Stimulated activated CD4-positive, alpha-beta T cell treated with anti-CD3 and anti-CD28 coated beads, Interleukin-4, amount 100 ng/mL, for 4 hours (primary cell): ENCODE measurements around the gene B4GALNT3.
A peak's percentile ranks its signal among the peaks of the same experiment; 100 is the strongest.

Experiments
- DNase-seq, 2 experiments: peaks; one replicate each; pipeline ENCODE4 v3.0.0-alpha.2; 2020

The B4GALNT3 gene

DNA sequence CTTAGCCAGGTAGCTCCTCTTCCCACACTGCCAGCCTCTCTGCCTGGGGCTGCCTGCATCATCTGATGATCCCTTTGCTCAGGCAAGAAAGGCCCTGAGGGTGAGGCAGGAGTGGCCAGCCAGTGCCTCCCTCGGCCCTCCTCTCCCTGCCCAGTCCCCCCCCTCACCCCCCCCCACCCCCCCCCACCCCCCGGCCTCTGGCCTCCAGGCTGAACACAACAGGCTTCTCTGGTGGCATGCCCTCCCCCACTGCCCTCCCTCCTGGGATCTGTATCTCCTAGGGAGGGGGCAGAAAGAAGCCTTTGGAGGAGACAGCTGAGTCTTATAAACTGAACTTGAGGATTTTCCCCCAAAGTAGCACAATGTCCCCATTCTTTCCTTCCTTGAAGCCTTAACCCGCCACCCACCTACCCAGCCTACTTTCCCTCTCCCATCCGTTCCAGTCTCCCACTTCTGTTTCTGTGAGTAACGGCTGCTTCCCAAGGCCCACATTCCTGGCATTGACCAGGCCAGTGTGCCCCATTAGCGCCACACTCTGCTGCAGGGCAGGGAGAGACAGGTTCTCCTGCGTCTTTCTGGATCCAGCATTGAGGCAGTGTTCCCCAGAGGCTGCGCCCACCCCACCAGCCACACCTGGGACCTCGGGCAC, 82.1 kb downstream of the B4GALNT3 start:
- no peak for DNase-seq

DNA sequence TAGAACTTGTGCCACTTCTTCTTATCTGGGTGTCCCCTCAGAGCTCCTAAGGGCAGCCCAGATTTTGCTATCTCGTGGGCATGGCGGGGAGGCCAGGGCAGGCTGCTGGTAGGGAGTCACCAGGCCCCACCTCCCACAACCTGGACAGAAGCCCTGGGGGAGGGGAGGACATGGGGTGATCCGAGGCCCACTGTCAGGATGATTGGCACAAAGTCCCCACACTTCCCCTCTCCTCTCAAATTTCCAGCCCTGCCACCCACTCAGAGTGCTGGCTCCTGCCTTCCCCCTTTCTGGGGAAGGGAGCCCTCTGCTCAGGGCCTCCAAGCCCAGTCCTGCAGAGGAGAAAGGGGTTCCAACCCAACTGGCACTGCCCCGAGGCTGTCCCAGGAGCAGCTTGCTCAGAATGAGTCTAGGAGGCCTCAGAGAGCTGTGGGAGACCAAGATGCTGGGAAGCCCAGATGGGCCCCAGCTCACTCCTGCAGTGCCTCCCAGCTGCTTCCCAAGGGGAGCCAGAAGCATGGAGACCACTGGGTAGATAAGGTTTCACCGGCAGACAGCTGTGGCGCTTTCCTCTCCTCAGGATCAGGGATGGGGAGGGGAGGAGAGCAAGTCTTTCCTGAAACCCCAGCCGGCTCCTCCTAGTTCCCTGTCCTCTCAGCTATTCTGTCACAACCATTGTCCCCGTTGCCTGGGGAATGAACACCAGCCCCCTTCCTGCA, 82.8 kb downstream of the B4GALNT3 start:
- DNase-seq = no peak

GRCh38 chr12:543114-543451, 83.3 kb downstream of the B4GALNT3 start:
- DNase-seq = no peak

GRCh38 chr12:544142-544541, 84.4 kb downstream of the B4GALNT3 start:
- DNase-seq = no peak

- DNase-seq = no peak
Observed at GRCh38 chr12:544941-545635, 85.3 kb downstream of the B4GALNT3 start.

- no peak for DNase-seq
Observed at GRCh38 chr12:545835-546234, 86.1 kb downstream of the B4GALNT3 start.

DNA sequence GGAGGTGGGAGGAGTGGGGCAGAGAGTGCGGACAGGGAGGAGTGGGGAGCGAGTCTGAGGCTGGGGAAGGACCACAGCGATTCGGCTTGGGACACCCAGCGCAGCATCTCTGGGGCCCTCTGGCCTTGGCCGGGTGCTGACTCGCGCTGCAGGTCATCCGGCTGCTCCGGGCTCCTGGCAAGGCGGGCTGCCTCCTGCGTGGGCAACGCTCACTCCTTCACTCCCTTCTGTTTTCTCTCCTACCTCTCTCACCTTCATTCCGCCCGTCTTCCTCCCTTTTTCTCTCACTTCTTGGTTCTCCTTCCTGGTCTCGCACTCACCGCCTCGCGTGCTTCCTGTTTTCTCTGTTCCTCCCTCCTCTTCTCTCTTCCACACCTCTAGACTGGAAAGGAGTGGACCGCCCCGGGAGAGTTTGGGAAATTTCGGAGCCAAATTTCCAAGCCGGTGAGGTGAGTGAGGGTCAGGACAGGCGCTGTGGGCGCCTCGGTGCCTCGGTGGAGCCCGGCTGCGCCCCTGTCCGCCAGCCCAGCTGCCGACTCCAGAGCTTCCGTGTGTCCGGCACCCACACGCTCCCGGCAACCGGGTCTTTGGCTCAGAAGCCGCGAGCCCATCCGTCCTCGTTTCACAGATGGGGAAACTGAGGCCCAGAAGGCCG, 86.7 kb downstream of the B4GALNT3 start:
- DNase-seq = no peak

- peak; percentile 51 to 73 for DNase-seq
Observed at GRCh38 chr12:546920-547845, 87.4 kb downstream of the B4GALNT3 start.

GRCh38 chr12:547883-548470, 88.2 kb downstream of the B4GALNT3 start:
- DNase-seq = no peak

GRCh38 chr12:549476-550082, 89.8 kb downstream of the B4GALNT3 start:
- no peak for DNase-seq

- DNase-seq = no peak
Observed at GRCh38 chr12:550473-551260, 90.9 kb downstream of the B4GALNT3 start.

GRCh38 chr12:552466-552865, 92.7 kb downstream of the B4GALNT3 start:
- no peak for DNase-seq

DNA sequence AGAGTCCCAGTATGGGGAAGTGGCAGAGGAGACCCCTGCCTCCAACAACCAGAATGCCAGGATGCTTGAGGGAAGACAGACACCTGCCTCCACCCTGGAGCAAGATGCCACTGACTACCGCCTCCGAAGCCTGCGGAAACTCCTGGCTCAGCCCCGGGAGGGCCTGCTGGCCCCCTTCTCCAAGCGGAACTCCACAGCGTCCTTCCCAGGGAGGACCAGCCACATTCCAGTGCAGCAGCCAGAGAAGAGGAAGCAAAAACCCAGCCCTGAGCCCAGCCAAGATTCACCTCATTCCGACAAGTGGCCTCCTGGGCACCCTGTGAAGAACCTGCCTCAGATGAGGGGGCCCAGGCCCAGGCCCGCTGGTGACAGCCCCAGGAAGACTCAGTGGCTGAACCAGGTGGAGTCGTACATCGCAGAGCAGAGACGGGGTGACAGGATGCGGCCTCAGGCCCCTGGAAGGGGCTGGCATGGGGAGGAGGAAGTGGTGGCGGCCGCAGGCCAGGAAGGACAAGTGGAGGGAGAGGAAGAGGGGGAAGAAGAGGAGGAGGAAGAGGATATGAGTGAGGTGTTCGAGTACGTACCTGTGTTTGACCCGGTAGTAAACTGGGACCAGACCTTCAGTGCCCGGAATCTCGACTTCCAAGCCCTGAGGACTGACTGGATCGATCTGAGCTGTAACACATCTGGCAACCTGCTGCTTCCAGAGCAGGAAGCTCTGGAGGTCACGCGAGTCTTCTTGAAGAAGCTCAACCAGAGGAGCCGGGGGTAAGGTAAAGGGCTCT, 93.7 kb downstream of the B4GALNT3 start:
- DNase-seq = no peak

DNA sequence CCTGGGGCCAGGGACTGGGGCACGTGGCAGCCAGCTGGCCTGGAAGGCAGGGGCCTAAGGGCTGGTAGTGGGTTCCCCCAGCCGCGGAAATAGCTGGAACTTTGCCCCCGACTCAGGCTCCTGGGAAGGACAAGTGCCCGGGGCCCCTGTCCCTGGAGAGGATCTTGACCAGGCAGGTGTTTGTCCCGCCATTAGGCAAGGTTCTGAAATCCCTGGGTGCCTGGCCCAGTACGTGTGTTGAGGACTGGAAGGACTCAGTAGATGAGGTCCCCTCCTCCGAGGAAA, 94.2 kb downstream of the B4GALNT3 start:
- no peak for DNase-seq

GRCh38 chr12:556498-556897, 96.8 kb downstream of the B4GALNT3 start:
- no peak for DNase-seq

DNA sequence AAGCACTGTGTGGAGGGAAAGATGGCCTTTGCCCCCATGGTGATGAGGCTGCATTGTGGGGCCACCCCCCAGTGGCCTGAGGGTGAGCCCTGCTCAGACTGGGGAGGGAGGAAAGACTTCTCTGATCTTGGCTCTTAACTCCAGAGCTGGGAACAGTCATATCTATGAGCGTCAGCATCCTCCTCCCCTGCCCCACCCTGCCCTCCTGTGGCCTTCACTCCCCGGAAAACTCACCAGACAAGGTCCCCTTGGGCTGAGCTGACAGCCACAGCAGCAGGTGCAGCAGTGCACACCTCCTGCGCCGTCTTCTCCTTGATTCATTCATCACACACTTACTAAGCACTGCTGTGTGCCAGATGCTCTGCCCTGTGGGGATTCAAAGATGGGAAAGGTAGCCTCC, 98.8 kb downstream of the B4GALNT3 start:
- no peak for DNase-seq

- DNase-seq = no peak
Observed at GRCh38 chr12:559208-559905, 99.6 kb downstream of the B4GALNT3 start.

DNA sequence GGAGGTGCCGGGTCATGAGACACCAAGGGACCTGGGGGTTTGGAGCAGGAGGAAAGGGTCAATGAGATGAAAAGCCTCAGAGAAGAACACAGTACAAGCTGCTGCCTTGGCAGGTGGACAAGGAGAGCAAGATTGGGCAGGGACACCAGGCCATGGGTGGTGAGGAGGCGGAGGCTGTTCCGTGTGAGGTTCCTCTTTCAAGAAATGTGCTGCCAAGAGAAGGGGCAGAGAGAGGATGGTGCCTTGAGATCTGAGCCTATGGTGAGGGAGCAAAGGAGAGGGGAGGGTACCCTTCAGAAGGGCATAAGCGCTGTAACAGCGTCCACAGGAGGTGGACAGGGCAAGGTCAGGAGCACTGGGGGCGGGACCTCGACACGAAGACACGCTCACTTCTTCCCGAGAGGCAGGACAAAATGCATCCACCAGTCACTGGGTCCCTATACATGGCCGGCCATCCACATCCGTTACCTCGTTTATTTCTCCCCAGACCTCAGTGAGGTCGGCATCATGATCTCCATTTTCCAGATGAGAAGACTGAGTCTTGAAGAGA, 100.2 kb downstream of the B4GALNT3 start:
- DNase-seq = no peak

- no peak for DNase-seq
Observed at GRCh38 chr12:560691-561390, 101.1 kb downstream of the B4GALNT3 start.
